HG02870 (cell line): Measurements from ENCODE around the gene P2RY14.

ENCODE experiments used
- ATAC-seq: cut with Tn5 transposase; IDR thresholded peaks from one replicate; pipeline ENCODE4 v1.9.1; 2021; ENCODE audit warnings: mild to moderate bottlenecking, moderate library complexity; ENCODE audit not compliant: unreplicated experiment

P2RY14 gene

GRCh38 chr3:151216641-151217607 is 61.4 kb downstream of the P2RY14 start:
- no peak for ATAC-seq

- ATAC-seq: no peak
These were observed 63.9 kb downstream of the P2RY14 start for GRCh38 chr3:151214459-151214858.

- no peak for ATAC-seq
These were observed 64.5 kb downstream of the P2RY14 start for GRCh38 chr3:151213881-151214280.

- ATAC-seq: no peak
These were observed 65.2 kb downstream of the P2RY14 start for GRCh38 chr3:151213151-151213550.

- ATAC-seq: peak; percentile 51
These were observed 67.5 kb downstream of the P2RY14 start for GRCh38 chr3:151210676-151211381.

- ATAC-seq: no peak
These were observed 68.7 kb downstream of the P2RY14 start for GRCh38 chr3:151209654-151210053.

GRCh38 chr3:151206201-151206600 is 72.1 kb downstream of the P2RY14 start:
- ATAC-seq: no peak

- ATAC-seq: no peak
These were observed 72.9 kb downstream of the P2RY14 start for GRCh38 chr3:151205482-151205881.

GRCh38 chr3:151204530-151205402 is 73.6 kb downstream of the P2RY14 start:
- no peak for ATAC-seq

GRCh38 chr3:151203051-151203420 is 75.3 kb downstream of the P2RY14 start, which contains the start of gene GPR171:
Gene GPR171, minus strand, starts transcription at chr3:151203216. Its CDS starts 3,830 bp downstream, at chr3:151199386.
- ATAC-seq: peak; percentile 96

- no peak for ATAC-seq
These were observed 77.2 kb downstream of the P2RY14 start for GRCh38 chr3:151201051-151201730.

- no peak for ATAC-seq
These were observed 77.8 kb downstream of the P2RY14 start for GRCh38 chr3:151200586-151200985.

GRCh38 chr3:151199554-151200438 is 78.5 kb downstream of the P2RY14 start:
- ATAC-seq: no peak

GRCh38 chr3:151198849-151199248 is 79.5 kb downstream of the P2RY14 start:
- ATAC-seq: no peak

GRCh38 chr3:151197981-151198767 is 80.2 kb downstream of the P2RY14 start:
- ATAC-seq: no peak

- ATAC-seq: no peak
These were observed 81.1 kb downstream of the P2RY14 start for GRCh38 chr3:151197228-151197627.

GRCh38 chr3:151196434-151196833 is 81.9 kb downstream of the P2RY14 start:
- no peak for ATAC-seq

GRCh38 chr3:151195826-151196225 is 82.5 kb downstream of the P2RY14 start:
- ATAC-seq: no peak

- no peak for ATAC-seq
These were observed 85.8 kb downstream of the P2RY14 start for GRCh38 chr3:151192545-151192944.
